NCI-H748 (cell line): Measurements from ENCODE around the gene VAMP4.
"Not testable (repeated sequence)": the region's sequence is repeated elsewhere in the genome, so short reads cannot be mapped to it uniquely, and the experiment has no call there.

Experiments used
- DNase-seq: peaks from one replicate; lab custom pipeline; 2025; ENCODE audit not compliant: unreplicated experiment; lab: John Stamatoyannopoulos, UW

The VAMP4 gene

DNA sequence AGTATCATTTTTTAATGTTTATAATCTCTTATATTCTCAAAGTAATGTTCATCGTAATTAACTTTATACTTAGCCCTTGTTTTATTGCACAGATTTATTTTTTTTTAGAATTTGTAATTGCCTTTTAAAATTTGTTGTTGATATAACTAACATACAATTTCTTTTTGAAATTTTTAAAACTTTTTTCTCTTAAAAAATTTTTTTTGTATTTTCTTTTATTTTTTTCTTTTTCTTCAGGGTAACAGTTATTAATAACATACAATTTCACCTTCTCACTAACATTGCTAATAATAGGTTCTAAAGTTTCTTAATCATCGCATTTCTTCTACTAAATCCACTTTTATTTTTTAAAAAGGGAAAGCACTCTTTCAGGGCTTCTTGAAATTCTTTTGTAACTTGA lies 11.3 kb upstream of the VAMP4 start:
- DNase-seq: no peak

DNA sequence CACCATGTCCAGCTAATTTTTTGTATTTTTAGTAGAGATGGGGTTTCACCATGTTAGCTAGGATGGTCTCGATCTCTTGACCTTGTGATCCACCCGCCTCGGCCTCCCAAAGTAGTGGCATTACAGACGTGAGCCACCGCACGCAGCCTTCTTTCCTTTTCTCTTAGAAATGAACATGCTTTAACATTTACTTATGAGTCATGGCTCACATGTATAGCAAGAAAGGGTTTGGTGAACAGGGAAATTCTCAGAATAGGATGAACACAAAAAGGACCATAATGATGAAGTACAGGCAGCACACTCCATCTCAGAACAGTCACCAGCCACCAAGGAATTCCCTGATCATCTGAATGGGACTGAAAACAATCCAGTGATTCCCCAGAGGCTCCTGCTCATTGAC lies 9.4 kb upstream of the VAMP4 start:
- DNase-seq: no peak

DNA sequence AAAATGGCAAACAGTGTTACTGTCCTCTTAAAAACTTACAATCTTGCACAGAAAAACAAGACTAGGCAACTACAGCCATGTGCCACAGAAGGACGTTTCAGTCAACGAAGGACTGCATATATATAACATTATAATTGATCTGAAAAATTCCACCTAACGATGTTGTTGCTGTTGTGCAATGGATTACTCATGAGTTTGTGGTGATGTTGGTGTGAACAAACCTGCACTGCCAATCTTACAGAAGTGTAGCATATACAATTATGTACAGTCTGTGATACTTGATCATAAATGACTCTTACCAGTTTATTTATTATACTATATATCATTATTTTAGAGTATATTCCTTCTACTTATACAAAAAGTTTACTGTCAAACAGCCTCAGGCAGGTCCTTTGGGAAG lies 6.8 kb upstream of the VAMP4 start:
- no peak for DNase-seq

DNA sequence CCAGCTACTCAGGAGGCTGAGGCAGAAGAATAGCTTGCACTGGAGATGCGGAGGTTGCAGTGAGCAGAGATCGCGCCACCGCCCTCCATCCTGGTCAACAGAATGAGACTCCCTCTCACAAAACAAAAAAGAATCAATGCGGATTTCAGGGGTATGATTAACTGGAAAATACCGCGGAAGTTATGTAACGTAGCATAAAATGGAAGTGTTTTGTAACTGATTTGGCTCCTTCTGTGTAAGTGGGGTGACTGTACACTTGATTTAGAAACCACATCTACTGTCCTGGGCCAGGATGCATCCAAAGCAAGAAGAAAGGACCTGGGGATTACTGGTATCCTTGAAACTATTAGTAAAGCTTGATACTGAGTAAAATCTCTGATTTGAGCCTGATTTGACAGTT lies 3.1 kb upstream of the VAMP4 start:
- no peak for DNase-seq

DNA sequence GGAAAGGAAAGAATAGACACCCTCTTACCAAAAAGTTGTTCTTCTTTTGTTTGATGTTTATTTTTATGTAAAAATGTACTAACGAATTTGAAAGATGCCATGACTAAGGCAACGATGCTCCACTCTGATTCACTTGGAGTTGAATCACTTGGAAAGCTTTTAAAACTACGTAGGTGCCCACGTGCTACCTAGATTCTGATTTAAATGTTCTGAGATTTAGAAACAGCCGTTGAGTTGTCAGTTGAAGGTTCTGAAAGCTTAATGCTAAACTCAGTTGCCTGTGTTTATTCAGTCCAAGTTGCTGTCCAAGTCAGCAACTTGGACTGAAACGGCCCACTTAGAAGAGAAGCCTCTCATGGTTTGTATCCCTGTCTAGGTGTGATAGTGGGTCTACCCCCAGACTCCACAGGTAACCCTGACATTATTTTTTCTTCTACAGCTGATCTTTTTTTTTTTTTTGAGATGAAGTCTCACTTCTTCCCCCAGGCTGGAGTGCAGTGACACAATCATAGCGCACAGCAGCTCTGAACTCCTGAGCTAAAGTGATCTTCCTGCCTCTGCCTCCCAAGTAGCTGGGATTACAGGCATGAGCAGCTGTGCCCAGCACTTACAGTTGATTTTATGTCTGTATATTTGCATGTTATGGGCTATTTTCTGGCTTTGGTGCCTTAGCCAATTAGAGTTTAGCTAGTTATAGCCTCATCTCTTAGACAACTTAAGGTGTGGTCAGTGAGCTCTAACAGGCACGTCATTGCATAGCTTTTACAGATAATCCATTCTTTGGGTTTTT lies 1.4 kb upstream of the VAMP4 start:
- DNase-seq: no peak

DNA sequence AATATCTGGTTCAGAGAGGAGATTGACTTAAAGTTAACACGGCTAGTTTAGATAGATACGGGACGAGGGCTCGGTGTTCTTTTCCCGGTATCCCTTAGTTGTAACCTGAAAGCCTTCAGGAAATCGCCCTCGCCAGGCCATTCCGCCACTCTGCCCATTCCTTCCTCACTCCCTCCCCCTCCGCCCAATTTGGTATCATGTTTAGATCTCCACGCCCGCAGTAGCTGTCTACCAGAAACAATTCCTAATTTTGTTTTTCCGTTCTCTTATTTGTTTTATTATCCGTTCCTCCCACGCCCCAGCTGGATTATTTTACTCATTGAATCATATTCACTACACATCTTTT lies 685 bp upstream of the VAMP4 start:
- peak; percentile 49 for DNase-seq

DNA sequence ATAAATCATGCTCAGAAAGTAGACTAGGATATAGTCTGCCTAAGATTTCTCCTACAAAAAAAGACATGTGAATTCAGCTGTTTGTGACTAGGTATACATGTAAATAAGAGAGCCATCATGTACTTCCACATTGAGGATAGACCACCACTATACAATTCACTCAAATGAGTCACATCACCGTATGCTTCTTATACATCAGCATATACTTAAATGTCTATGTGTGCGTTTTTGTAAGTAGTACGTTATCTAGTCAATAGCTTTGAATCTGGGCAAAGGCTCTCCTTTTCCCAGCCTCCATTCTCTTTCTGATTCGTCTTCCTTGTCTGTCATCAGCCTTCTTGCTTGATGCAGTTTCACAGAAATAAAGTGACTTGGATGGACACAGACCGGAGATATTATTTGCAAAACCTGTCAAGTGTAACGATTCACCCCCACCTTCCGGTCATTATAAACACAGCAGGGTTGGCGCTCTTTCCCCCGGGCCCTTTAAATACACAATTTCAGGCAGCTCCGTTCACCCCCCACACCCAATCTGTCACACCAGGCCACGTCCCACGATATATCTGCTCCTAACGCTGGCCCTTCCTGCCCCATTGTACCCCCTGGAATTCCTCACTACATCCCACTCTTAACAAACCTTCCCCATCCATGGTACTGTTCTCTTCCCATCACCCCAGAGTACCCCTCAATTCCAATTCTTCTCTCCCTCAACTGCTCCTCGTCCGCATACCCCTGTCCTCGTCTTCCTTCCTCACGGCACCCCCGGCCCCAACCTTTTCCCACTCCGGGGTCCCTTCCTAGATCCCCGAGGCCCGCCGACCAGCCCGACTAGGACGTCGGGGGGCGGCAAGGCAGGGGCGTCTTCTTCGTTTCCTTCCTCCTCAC lies 636 bp downstream of the VAMP4 start:
- peak; percentile 31 for DNase-seq

DNA sequence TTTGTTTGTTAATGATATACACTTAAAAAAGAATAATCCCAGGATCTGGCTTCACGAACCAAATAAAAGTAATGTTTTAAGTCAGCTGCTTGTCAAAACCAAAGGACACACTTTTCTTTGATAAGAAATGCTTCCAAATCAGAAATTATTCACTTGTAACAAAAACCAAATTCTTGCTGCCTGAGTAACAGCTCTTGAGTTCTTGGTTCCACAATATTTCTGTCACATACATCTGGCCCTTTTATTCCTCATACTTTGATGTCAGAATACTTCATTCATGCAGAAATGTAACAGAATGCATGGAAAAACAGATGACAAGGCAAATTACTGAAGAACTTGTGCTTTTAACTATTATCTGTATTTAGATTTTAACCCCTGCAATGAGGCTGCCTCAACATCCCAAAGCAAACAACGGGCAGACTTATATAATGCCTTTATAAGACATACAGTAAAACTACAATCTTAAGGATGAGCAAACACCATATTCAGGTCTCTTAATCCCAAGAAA lies 1.5 kb downstream of the VAMP4 start:
- no peak for DNase-seq

DNA sequence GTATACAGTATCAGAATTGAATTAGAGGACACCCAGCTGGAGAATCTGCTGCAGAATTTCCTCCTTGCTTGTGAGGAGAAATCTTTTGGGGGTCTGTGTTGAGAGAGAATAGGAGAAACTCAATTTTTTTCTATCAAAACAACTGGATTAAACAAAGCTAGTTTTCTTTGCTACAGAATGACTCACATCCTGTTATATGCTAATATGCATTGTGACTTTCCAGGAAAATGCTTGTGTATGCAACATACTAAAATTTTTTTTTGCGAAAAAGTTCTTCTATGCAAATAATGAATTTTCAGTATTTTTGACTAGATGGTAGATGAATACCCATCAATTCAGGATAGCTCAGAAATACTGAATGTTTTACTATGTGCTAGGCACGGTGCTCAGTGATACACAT lies 2.2 kb downstream of the VAMP4 start:
- DNase-seq: no peak

DNA sequence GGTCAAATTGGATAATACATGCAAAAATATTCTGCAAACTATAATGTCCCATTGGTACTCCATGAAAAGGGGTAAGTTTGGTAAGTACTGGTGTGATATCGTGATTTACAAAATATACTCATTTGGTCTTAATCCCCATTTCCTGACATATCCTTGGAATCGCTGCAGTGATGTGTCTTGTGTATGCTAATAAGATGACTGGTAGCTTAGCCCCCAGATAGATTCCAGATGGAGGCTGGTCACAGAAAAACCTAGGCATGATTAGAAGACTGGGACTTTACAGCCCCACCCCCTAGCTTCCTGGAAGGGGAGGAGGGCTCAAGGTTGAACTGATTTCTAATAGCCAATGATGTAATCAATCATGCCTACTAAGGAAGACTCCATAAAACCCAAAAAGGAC lies 3.0 kb downstream of the VAMP4 start:
- DNase-seq: no peak

DNA sequence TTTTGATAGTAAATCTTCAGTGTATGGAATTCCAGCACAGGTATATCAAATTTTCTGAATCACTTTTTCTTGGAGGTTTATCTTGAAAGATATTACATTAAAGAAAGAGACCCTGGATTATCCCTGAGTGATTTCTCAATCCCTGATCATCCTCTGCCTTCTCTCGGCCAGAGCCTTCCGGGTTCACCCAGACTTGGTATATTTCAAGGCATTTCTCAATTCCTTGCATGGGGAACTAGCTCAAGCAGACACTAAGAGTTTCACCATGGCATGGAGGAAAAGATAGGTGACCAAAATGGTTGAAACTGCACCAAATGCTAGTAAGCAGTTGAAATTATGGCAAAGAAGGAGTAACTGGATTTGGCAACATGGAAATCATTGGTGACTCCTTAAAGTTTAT lies 5.7 kb downstream of the VAMP4 start:
- no peak for DNase-seq

DNA sequence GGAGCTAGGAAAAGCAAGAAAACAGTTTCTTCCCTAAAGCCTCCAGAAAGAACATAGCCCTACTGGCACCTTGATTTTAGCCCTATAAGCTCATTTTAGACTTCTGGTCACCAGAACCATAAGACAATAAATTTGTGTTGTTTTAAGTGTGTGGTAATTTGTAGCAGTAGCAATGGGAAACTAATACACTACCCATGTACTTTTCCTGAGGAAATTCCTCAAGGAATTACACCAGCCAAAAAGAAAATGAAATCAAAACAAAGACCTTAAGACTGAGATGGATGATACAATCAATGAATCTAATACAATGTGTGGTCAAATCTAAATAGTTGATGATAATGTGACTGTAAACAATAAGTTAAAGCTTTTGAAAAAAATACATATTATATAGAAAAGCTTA lies 11.8 kb downstream of the VAMP4 start:
- DNase-seq: no peak

DNA sequence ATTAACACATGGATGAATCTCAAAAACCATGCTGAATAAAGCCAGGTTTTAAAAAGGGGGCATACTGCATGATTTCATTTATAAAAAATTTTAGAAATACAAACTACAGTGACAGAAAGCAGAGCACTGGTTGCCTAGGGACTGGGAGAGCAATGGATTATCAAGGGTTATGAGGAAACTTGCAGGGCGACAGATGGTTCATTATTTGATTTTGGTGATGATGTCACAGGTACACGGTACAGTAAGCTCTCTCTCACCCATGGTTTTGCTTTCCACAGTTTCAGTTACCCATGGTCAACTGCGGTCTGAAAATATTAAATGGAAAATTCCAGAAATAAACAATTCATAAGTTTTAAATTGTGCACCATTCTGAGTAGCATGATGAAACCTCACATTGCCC lies 14.1 kb downstream of the VAMP4 start:
- DNase-seq: no peak

DNA sequence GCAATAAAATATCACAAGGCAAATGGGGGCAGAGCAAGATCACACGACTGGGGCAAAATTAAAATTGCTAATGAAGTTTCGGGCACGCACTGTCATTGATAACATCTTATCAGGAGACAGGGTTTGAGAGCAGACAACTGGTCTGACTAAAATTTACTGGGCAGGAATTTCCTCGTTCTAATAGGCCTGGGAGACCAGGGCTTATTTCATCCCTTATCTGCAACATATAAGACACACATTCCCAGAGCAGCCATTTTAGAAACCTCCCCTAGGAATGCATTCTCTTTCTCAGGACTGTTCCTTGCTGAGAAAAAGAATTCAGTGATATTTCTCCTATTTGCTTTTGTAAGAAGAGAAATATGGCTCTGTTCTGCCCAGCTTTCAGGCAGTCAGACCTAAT lies 18.7 kb downstream of the VAMP4 start:
- DNase-seq: not testable (repeated sequence)

DNA sequence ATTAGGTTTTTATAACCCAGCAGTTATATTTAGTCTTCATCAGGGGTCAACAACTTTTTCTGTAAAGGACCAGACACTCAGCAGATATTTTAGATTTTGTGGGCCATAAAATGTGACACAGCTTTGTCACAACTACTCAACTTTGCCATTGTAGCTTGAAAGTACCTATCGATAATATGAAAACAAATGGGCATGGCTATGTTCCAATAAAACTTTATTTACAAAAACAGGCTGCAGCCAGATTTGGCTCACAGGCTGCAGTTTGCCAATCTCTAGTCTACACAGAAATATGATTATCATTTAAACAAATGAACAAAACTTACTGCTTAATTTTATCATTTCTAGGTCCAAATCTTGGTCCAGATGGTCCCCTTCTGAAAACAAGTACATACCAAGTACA lies 23.0 kb downstream of the VAMP4 start:
- no peak for DNase-seq

DNA sequence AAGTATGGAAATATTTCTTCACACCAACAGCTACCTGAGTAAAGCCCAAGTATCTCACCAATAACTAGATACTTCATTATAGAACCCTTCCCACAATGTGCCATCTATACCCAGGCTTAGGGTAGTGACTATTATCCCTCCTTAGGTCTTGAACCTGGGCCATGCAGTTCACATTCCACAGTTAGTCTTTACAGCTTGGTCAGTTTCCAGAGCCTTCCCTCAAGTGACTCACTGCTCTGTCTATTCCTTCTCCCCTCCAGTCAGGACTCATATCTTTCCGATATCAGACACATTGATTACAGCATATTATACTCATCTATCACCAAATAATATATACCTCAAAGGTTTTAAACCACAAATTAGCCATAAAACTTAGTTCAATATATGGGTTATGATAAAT lies 23.6 kb downstream of the VAMP4 start:
- DNase-seq: no peak

DNA sequence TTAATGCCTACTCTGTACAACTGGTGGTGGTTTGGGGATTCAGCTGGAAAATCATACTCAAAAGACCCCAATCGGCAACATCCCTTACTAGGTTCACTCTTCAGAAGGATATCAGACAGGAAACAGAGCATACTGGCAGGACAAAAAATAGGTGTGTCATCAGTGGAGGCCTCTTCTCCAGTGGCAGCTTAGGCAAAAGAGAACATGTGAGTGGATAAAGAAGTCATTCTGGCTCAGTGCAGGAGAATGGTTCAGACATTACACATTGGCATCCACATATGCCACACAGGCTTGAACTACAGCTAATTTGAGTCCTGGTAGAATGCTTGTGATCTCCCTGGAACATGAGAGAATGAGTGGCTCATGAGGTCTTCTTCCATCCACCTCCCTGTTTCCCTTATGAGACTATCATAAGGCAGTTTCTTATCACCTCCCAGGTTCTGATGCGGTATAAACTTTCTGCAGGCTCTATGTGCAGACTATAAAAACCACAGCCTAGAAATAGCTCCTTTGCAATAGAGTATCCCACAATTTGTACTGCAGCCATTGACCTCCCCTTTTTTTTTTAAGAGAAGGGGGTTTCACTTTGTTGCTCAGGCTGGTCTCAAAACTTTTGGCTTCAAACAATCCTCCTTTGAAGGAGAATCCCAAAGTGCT lies 24.7 kb downstream of the VAMP4 start:
- DNase-seq: no peak

DNA sequence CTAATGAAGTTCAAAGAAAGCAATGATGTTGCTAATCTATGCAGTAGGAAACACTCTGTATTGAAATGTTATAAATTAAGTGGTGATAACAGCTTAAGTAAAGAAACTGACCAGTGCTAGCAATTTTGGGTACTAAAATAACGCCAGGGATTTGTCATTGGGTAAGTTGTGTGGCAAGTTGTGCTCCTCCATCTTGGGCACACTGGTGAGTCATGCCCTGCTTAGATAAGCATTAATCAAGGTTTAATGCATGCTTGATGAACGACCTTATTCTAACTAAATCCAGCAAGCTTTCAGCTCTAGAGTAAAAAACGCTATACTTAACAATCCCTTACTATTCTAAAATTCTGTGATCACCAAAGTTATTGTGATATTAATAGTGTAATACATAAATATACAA lies 25.2 kb downstream of the VAMP4 start:
- DNase-seq: no peak

DNA sequence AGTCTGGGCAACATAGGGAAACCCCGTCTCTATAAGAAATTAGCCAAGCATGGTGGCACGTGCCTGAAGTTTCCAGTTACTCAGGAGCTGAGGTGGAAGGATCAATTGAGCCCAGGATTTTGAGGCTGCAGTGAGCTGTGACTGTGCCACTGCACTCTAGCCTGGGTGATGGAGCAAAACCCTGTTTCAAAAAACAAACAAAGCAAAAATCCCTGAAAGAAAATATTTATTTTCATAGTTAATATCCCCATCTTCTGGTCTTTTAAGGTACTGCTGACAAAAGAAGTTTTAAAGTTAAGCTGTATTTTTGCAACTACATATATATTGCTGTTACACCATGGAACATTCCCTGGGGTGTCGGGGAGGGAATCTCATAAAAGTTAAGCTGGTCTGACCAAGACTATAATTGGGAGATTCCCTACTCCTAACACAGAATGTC lies 26.0 kb downstream of the VAMP4 start:
- no peak for DNase-seq

DNA sequence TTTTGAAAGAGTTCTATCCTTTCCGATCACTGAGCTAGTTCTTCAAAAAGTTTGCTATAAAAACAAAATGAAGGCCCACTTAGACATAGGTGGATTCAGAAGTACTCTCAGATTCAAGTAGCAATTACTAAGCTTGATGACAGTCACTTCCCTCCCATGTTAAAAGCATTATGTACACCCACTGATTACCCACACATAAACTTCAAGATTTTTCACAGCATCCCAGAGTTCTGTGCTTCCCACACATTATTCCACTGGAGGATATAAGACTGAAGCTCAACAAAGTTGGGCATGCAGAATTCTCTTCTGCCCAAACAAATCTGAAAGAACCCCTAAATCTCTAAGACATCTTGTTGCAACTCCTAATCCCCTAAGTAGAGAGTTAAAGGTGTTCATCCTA lies 29.5 kb downstream of the VAMP4 start:
- DNase-seq: no peak

DNA sequence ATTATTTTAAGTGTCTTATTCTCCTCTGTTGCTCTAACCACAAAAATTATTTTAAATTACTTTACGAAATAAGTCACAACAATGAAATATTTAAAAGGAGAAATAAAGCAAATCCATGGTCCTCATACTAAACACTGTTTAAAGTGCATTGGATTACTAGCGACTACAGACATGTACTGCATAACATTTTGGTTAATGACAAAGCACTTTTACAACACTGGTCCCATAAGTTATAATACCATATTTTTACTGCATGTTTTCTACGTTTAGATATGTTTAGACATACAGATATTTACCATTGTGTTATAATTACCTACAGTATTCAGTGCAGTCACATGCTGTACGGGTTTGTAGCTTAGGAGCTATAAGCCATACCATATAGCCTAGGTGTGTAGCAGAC lies 30.2 kb downstream of the VAMP4 start:
- DNase-seq: no peak

DNA sequence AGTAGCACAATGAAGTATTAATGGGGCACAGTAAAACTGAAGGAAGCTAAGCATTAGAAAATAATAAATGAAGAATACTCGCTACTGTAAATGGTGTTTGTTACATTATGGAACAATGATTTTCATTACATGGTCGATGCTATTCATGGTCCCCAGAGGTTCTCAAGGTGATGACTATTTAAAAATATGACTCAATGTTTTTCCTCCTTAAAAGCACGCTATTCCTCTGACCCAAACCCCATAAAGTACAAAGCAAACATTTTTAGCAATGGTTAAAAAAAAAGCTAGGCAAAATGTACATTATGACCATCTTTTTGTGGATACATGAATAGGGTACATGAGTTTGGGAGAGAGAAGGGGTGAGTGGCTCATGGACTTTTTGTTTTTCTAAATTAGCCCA lies 34.3 kb downstream of the VAMP4 start:
- no peak for DNase-seq
